GM12878 (cell line): ENCODE measurements around the gene ACSM5. TPM values are rescaled to one million over a fixed set of nuclear protein-coding genes. Genes with fewer than 3 reads are reported as not detected.

ENCODE experiments used
- ATAC-seq: fragments of 200-7000 bp; cut with Tn5 transposase; 3 replicates; pipeline ENCODE4 v1.9.1; 2020; ENCODE audit warnings: mild to moderate bottlenecking, moderate library complexity
- BruUV-seq: library from RNA; stranded (reverse); fragments of 400-500 nt; replicated peaks from 2 replicates; lab custom pipeline; 2021; lab: Mats Ljungman, UMichigan
- CTCF ChIA-PET: fragments of 300-600 bp; sonication (Branson Sonifier 250); formaldehyde crosslinking; extraction: SDS; loops from one replicate; lab custom pipeline; 2021; ENCODE audit warnings: inconsistent platforms; lab: Yijun Ruan, JAX
- POLR2A ChIA-PET: fragments of 350-600 bp; formaldehyde crosslinking; extraction: SDS; loops from one replicate; lab custom pipeline; 2021; ENCODE audit warnings: inconsistent platforms; lab: Charles Lee
- RAD21 ChIA-PET: fragments of 300-600 bp; sonication (Branson Sonifier 250); formaldehyde crosslinking; loops from one replicate; lab custom pipeline; 2023; ENCODE audit warnings: antibody characterized with exemption; ENCODE audit not compliant: unreplicated experiment; lab: Charles Lee
- SMC1A ChIA-PET: fragments of 300-600 bp; sonication (Branson Sonifier 250); formaldehyde crosslinking; loops from one replicate; lab custom pipeline; 2023; ENCODE audit not compliant: unreplicated experiment, uncharacterized antibody; lab: Charles Lee
- DNase-seq: peaks from one replicate; pipeline ENCODE4 v3.0.0-alpha.2; 2011; ENCODE audit warnings: low read depth, low spot score
- FAIRE-seq: peaks from 3 replicates; lab custom pipeline; 2011; peaks lifted over from hg19 to GRCh38; lab: Jason Lieb, UNC
- H2AFZ ChIP-seq: 2 replicates; pipeline ENCODE4 v1.6.0; 2011; ENCODE audit warnings: low read depth, low read length, control low read depth; ENCODE audit not compliant: control insufficient read depth
- H3K27ac ChIP-seq: 2 replicates; pipeline ENCODE4 v1.5.1; 2011; ENCODE audit warnings: control low read depth; ENCODE audit not compliant: control insufficient read depth, insufficient read depth
- H3K27me3 ChIP-seq, 2 experiments: replicated peaks in 1 of 2; 2 replicates each; pipeline versions ENCODE4 v1.6.0 to v1.6.1; 2011; ENCODE audit warnings: low read length in 1 of 2; ENCODE audit not compliant: control insufficient read depth in 2 of 2, insufficient read depth in 2 of 2
- H3K36me3 ChIP-seq, 2 experiments: 2 replicates each; pipeline ENCODE4 v1.5.1; 2011; ENCODE audit warnings: low read length in 1 of 2; ENCODE audit not compliant: control insufficient read depth in 2 of 2, insufficient read depth in 2 of 2
- H3K4me1 ChIP-seq: 2 replicates; pipeline ENCODE4 v1.6.1; 2011; ENCODE audit warnings: mild to moderate bottlenecking, low read length, moderate library complexity, mixed read lengths; ENCODE audit not compliant: control insufficient read depth, insufficient read depth
- H3K4me2 ChIP-seq: 2 replicates; pipeline ENCODE4 v1.6.0; 2011; ENCODE audit warnings: control low read depth; ENCODE audit not compliant: control insufficient read depth, insufficient read depth
- H3K4me3 ChIP-seq: fragments of 200-600 bp; sonication (generic); 2 replicates; pipeline ENCODE4 v1.5.1; 2016
- H3K79me2 ChIP-seq: 2 replicates; pipeline ENCODE4 v1.6.0; 2011; ENCODE audit warnings: low read length; ENCODE audit not compliant: control insufficient read depth, insufficient read depth
- H3K9ac ChIP-seq: 2 replicates; pipeline ENCODE4 v1.8.0; 2011; ENCODE audit warnings: low read length, control low read depth, mixed read lengths; ENCODE audit not compliant: control insufficient read depth, insufficient read depth
- H3K9me3 ChIP-seq: replicated peaks from 3 replicates; pipeline ENCODE4 v1.5.1; 2011; ENCODE audit warnings: mild to moderate bottlenecking, low read length; ENCODE audit not compliant: control insufficient read depth, insufficient read depth
- H4K20me1 ChIP-seq: 2 replicates; pipeline ENCODE4 v1.6.0; 2011; ENCODE audit not compliant: control insufficient read depth, insufficient read depth
- CREM ChIP-seq: IDR thresholded peaks from 2 replicates; pipeline ENCODE4 v1.6.1; 2014; ENCODE audit warnings: antibody characterized with exemption, low read depth
- ESRRA ChIP-seq: IDR thresholded peaks from 2 replicates; pipeline ENCODE4 v1.6.1; 2012; ENCODE audit warnings: mild to moderate bottlenecking, low read length, improper control_type of control experiment
- GABPA ChIP-seq: IDR thresholded peaks from 2 replicates; pipeline ENCODE4 v1.6.1; 2014; ENCODE audit warnings: antibody characterized with exemption, low read depth, mild to moderate bottlenecking, inconsistent platforms
- MEF2A ChIP-seq: IDR thresholded peaks from 2 replicates; pipeline ENCODE4 v1.6.1; 2011; ENCODE audit warnings: low read depth, mild to moderate bottlenecking, low read length, moderate library complexity; ENCODE audit not compliant: insufficient read depth
- POLR2AphosphoS2 ChIP-seq: IDR thresholded peaks from 2 replicates; pipeline ENCODE4 v1.6.1; 2011; ENCODE audit warnings: low read depth, mild to moderate bottlenecking, low read length, improper control_type of control experiment, moderate library complexity
- RAD21 ChIP-seq: IDR thresholded peaks from 2 replicates; pipeline ENCODE4 v1.6.1; 2011; ENCODE audit warnings: mild to moderate bottlenecking, low read depth, low read length, moderate library complexity; ENCODE audit not compliant: insufficient read depth
- SREBF1 ChIP-seq: IDR thresholded peaks from 2 replicates; pipeline ENCODE4 v1.6.1; 2012; ENCODE audit warnings: mild to moderate bottlenecking, low read length
- TARDBP ChIP-seq: IDR thresholded peaks from 2 replicates; pipeline ENCODE4 v1.6.1; 2016; ENCODE audit warnings: borderline replicate concordance
- TCF12 ChIP-seq: IDR thresholded peaks from 2 replicates; pipeline ENCODE4 v1.6.1; 2011; ENCODE audit warnings: low read depth, mild to moderate bottlenecking, low read length
- WGBS: methylation state at CpG from one replicate; pipeline ENCODE4 v1.1.6; 2016; ENCODE audit warnings: low lambda C conversion rate; ENCODE audit not compliant: insufficient replicate concordance, insufficient coverage; ENCODE audit errors: missing lambda C conversion rate; 5-methylcytosine and 5-hydroxymethylcytosine counted together
- in situ Hi-C: fragments of 300-500 bp; cut with MboI; formaldehyde crosslinking; loops from 9 replicates; pipeline ENCODE4 v1.14.3; 2018; ENCODE audit warnings: mixed read lengths
- intact Hi-C: fragments of 100-400 bp; cut with micrococcal nuclease; formaldehyde crosslinking; loops from one replicate; pipeline ENCODE4 v1.14.2; 2022; ENCODE audit not compliant: unreplicated experiment
- polyA plus RNA-seq, 11 experiments: library from polyadenylated mRNA; depleted of rRNA in 4 of 11; unstranded in 6 of 11; stranded (reverse) in 5 of 11; fragments of >200 nt; fragmentation: Nextera tagmentation in 4 of 11; fragmentation: Illumina TruSeq in 1 of 11; extraction: Ambion mirVana in 4 of 11; extraction: Trizol in 1 of 11; gene quantifications; 1 replicate in 1 of 11; 2 replicates in 10 of 11; pipeline versions ENCODE4 v1.2.1 to v1.2.3, GENCODE V29; 2011 to 2016; ENCODE audit warnings: inconsistent platforms in 2 of 11, missing spikeins in 2 of 11, low read depth in 1 of 11
- total RNA-seq, 4 experiments: library from RNA; depleted of rRNA in 3 of 4; stranded (reverse); fragments of >200 nt in 3 of 4; fragmentation: Illumina TruSeq in 1 of 4; extraction: Trizol in 1 of 4; gene quantifications; 2 replicates each; pipeline versions ENCODE4 v1.2.1 to v1.2.3, GENCODE V29; 2013 to 2021
- TF ChIP-seq, protein P1 (sequence below): fragments of 450-650 bp; IDR thresholded peaks from 2 replicates; pipeline ENCODE4 v1.6.1; 2017; ENCODE audit warnings: antibody characterized with exemption, mild to moderate bottlenecking, moderate library complexity
- TF ChIP-seq, protein P2 (sequence below): fragments of 450-650 bp; IDR thresholded peaks from 2 replicates; pipeline ENCODE4 v1.6.1; 2017; ENCODE audit warnings: mild to moderate bottlenecking

The ACSM5 gene
- total and polyA plus RNA-seq, 10 of the 15 experiments (the other 5 are each of a cell fraction or from before 2014, with no cell fraction given): 0.07 to 0.54 (median 0.26) TPM; not detected in 3

DNA sequence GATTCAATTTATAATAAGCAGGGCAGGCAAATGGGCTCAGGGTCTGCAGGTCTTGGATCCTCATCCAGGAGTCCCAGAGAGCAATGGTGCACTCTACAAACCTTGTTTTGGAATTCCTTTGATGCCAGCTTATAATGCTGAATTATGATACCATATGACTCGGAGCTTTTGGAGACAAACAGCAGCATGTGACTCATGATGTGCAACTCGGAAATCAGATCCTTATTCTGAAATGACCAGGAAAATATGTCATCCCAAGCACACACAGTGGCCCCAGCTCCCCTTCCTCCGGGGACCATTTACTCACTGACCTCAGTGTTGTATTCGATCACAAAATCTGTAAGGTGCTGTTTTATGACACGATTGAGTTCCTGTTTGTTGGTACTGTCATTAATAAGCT lies 36.6 kb upstream of the ACSM5 start:
- TF ChIP-seq SREBF1: no peak
- no peak for TF ChIP-seq TCF12
- TF ChIP-seq TARDBP: no peak
- TF ChIP-seq, protein P1, sequence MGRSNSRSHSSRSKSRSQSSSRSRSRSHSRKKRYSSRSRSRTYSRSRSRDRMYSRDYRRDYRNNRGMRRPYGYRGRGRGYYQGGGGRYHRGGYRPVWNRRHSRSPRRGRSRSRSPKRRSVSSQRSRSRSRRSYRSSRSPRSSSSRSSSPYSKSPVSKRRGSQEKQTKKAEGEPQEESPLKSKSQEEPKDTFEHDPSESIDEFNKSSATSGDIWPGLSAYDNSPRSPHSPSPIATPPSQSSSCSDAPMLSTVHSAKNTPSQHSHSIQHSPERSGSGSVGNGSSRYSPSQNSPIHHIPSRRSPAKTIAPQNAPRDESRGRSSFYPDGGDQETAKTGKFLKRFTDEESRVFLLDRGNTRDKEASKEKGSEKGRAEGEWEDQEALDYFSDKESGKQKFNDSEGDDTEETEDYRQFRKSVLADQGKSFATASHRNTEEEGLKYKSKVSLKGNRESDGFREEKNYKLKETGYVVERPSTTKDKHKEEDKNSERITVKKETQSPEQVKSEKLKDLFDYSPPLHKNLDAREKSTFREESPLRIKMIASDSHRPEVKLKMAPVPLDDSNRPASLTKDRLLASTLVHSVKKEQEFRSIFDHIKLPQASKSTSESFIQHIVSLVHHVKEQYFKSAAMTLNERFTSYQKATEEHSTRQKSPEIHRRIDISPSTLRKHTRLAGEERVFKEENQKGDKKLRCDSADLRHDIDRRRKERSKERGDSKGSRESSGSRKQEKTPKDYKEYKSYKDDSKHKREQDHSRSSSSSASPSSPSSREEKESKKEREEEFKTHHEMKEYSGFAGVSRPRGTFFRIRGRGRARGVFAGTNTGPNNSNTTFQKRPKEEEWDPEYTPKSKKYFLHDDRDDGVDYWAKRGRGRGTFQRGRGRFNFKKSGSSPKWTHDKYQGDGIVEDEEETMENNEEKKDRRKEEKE: no peak
- TF ChIP-seq POLR2AphosphoS2: no peak
- TF ChIP-seq MEF2A: no peak
- TF ChIP-seq, protein P2, sequence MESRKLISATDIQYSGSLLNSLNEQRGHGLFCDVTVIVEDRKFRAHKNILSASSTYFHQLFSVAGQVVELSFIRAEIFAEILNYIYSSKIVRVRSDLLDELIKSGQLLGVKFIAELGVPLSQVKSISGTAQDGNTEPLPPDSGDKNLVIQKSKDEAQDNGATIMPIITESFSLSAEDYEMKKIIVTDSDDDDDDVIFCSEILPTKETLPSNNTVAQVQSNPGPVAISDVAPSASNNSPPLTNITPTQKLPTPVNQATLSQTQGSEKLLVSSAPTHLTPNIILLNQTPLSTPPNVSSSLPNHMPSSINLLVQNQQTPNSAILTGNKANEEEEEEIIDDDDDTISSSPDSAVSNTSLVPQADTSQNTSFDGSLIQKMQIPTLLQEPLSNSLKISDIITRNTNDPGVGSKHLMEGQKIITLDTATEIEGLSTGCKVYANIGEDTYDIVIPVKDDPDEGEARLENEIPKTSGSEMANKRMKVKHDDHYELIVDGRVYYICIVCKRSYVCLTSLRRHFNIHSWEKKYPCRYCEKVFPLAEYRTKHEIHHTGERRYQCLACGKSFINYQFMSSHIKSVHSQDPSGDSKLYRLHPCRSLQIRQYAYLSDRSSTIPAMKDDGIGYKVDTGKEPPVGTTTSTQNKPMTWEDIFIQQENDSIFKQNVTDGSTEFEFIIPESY: no peak
- TF ChIP-seq GABPA: no peak
- no peak for TF ChIP-seq RAD21
- TF ChIP-seq ESRRA: no peak
- TF ChIP-seq CREM: no peak
- TF ChIP-seq, all 136 proteins: peak for 0
- BruUV-seq: no TSS peak
- SMC1A ChIA-PET: no interaction called here

More for the DNA sequence above, 36.6 kb upstream of the ACSM5 start:
- POLR2A ChIA-PET: no interaction called here
- Histone ChIP-seq H3K9me3 (no peaks in the 10 kb centered on the region), H3K79me2 (no peaks in the 10 kb centered on the region), H3K4me1 (no peaks in the 10 kb centered on the region), H3K27ac (no peak overlapping the region), H4K20me1 (no peaks in the 10 kb centered on the region), H3K4me2 (no peak overlapping the region), H2AFZ (no peak overlapping the region), H3K27me3 (peaks cover 0 to 2% of the 10 kb centered on the region in 2 experiments; a peak in 2 of 4 replicates), H3K4me3 (no peak overlapping the region), H3K36me3 (no peaks in the 10 kb centered on the region), H3K9ac (no peak overlapping the region)
- FAIRE-seq: no peak
- RAD21 ChIA-PET: interaction anchor here (1.6 kb wide), 1 partner anchor 465 kb away, joined by 4 read pairs; no protein-coding TSS in a partner anchor
- intact Hi-C loops: no loop called here
- in situ Hi-C loops: loop anchor here (25.0 kb wide), 1 partner anchor 1335 kb away; no protein-coding TSS in a partner anchor
- CTCF ChIA-PET: interaction anchor here (1.4 to 6.2 kb wide), 3 partner anchors 12 to 474 kb away, joined by 4 to 44 read pairs (median 5); no protein-coding TSS in a partner anchor
- 5% methylated on average over 5 of the region's 5 CpGs for WGBS
- DNase-seq: no peak
- no peak for ATAC-seq
